ENCODE data around the gene E2F4. TPM values are rescaled to one million over a fixed set of nuclear protein-coding genes. Genes with fewer than 3 reads are reported as not detected.

Gene E2F4
- total and polyA plus RNA-seq, 2 experiments from 2014 or later, result 70.4 to 72.4 TPM

DNA sequence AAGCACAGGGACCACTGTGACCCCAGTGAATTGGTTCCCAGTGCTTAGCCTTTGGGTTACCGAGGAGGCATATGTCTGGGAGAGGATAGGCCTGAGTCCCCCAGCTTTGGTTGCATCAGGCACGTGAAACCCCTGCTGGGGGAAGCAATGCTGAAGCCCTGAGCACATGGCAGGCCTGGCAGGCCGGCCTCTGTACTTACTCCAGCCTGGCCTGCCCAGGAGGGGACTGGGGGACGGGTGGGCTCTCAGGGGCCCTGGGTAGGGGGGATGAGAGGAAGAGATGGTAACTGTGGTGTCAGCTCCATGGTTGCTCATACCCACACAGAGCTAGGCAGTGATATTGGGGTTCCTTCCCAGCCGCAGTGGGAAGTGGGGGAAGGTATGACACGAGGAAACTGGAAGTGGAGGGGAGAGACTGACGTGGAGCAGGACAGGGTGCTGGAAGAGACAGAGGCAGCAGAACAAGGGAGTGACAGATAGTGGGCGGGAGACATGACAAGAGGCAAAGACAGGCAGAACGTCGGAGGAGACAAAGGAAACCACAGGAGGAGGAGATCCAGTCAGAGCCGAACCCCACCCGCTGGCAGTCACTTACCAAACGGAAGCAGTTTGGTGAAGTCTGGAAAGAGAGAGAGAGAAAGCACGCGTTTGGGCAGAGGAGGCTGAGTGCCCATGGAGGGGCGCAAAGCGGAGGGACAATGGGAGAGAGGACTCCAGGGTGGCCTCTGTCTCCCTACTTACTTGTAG lies 44.0 kb downstream of the E2F4 start:
- Histone ChIP-seq H3K36me3 (replicated peaks; ENCODE audit: insufficient read depth, low read depth) (no peaks in the 10 kb centered on the region), H3K9me2 (replicated peaks; ENCODE audit: insufficient read depth) (no peaks in the 10 kb centered on the region), H3K27ac (no peak overlapping the region), H2AFZ (no peak overlapping the region), H3K79me2 (no peaks in the 10 kb centered on the region), H3K4me2 (no peak overlapping the region), H3K9me3 (ENCODE audit: low read depth) (no peaks in the 10 kb centered on the region), H3K27me3 (no peaks in the 10 kb centered on the region), H4K20me1 (ENCODE audit: insufficient read depth, poor library complexity, severe bottlenecking) (no peaks in the 10 kb centered on the region), H3K4me1 (ENCODE audit: insufficient read depth) (peaks cover 6% of the 10 kb centered on the region), H3K4me3 (no peak overlapping the region)
- DNase-seq (ENCODE audit: low spot score), result no peak
- TF ChIP-seq EZH2 (IDR thresholded peaks at IDR 0.05; ENCODE audit: borderline replicate concordance) (no peak), EZH2phosphoT487 (IDR thresholded peaks at IDR 0.05; ENCODE audit: low read depth, severe bottlenecking, unreplicated experiment) (no peak)
- TF ChIP-seq, protein P1, sequence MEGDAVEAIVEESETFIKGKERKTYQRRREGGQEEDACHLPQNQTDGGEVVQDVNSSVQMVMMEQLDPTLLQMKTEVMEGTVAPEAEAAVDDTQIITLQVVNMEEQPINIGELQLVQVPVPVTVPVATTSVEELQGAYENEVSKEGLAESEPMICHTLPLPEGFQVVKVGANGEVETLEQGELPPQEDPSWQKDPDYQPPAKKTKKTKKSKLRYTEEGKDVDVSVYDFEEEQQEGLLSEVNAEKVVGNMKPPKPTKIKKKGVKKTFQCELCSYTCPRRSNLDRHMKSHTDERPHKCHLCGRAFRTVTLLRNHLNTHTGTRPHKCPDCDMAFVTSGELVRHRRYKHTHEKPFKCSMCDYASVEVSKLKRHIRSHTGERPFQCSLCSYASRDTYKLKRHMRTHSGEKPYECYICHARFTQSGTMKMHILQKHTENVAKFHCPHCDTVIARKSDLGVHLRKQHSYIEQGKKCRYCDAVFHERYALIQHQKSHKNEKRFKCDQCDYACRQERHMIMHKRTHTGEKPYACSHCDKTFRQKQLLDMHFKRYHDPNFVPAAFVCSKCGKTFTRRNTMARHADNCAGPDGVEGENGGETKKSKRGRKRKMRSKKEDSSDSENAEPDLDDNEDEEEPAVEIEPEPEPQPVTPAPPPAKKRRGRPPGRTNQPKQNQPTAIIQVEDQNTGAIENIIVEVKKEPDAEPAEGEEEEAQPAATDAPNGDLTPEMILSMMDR (IDR thresholded peaks at IDR 0.05; ENCODE audit: poor library complexity), result no peak
- WGBS (ENCODE audit: low lambda C conversion rate, missing lambda C conversion rate), result 93% methylated on average over 16 of the region's 17 CpGs

DNA sequence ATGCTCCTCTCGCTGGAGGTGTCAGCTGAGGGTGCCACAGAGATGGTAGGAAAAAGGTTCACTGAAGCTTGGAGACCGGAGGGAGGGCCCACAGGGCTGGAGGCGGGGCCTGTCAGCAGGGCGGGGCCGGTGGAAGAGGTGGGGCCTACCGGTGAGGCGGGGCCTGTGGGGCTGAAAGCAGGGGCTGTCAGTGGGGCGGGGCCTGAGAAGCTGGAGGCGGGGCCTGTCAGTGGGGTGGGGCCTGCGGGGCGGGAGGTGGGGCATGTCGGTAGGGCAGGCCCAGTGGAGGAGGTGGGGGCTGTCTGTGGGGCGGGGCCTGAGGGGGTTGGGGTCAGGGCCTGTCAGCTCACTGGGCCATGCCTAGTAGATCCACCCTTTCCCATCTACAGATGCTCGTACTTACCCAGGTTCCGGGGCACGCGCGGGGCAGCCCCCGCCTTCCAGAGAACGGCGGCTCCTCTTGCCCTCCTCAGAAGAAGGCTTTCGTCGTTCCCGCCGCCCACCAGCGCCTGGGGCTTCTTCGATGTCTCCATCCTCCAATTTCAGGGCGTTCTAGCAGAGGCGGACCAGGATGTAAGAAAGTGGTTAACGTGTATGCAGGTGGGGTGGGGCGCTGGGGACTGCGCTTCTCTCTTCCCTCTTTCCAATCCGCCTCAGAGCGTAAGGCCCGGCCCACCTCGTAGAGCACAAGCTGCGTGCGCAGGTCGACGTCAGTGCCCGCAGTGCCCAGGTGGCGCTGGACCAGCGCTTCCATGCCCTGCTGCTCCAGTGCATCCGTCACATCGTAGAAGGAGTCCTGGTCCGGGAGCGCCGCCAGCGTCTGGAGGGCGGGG lies 44.8 kb downstream of the E2F4 start:
- H3K4me2 ChIP-seq, result no peak overlapping the region
- DNase-seq (ENCODE audit: low spot score), result peak; percentile 46
- no peak overlapping the region for H2AFZ ChIP-seq

DNA sequence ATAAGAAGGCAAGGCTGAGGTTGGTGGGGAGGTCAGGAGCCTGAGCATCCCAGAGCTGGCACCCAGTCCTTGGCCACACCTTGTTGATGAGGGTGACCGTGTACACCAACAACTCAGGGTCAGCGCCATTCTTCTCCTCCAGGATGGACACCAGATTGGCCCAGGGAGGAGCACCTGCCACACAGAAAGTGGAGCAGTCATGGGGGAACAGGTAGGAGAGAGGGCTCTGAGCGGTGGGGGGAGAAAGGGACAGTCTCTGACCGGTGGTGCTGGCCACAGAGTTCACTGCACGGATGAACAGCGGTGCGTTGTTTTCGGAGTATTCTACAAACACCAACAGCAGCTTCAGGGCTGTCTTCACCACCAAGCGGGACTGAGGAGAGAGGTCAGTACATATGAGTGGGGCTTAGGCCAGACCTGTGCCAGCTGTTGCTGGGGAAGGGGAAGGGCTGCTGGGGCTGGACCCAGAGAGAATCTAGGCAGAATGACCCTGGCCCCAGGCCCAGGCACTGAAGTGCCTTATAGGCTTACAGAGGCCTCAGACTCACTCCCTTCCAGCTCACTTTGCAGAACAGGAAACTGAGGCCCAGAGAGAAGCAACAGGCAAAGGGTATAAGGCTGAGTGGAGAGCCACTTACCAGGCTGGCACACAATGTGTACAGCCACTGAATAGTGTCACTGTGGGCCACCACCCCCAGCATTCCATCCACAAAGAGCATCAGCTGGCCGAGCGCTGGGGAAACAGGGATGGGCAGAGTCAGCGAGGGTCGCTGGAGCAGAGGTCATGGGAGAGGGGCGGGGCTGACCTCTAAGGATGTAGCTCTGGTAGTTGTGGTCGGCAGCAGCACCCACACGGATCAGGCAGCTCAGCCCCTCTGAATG lies 45.7 kb downstream of the E2F4 start:
- Histone ChIP-seq H3K27me3 (no peaks in the 10 kb centered on the region), H3K9me2 (replicated peaks; ENCODE audit: insufficient read depth) (no peaks in the 10 kb centered on the region), H3K79me2 (peaks cover 5% of the 10 kb centered on the region), H2AFZ (no peak overlapping the region), H4K20me1 (ENCODE audit: insufficient read depth, poor library complexity, severe bottlenecking) (no peaks in the 10 kb centered on the region), H3K36me3 (replicated peaks; ENCODE audit: insufficient read depth, low read depth) (no peaks in the 10 kb centered on the region), H3K9me3 (ENCODE audit: low read depth) (no peaks in the 10 kb centered on the region), H3K4me2 (no peak overlapping the region), H3K4me1 (ENCODE audit: insufficient read depth) (peaks cover 12% of the 10 kb centered on the region), H3K27ac (no peak overlapping the region), H3K4me3 (no peak overlapping the region)
- no peak for DNase-seq (ENCODE audit: low spot score)
- 91% methylated on average over 15 of the region's 16 CpGs for WGBS (ENCODE audit: low lambda C conversion rate, missing lambda C conversion rate)
- TF ChIP-seq EZH2phosphoT487 (IDR thresholded peaks at IDR 0.05; ENCODE audit: low read depth, severe bottlenecking, unreplicated experiment) (no peak), EZH2 (IDR thresholded peaks at IDR 0.05; ENCODE audit: borderline replicate concordance) (no peak)
- TF ChIP-seq, protein P1 (IDR thresholded peaks at IDR 0.05; ENCODE audit: poor library complexity), result no peak

More for the DNA sequence above, 44.8 kb downstream of the E2F4 start:
- no peaks in the 10 kb centered on the region for H3K9me2 ChIP-seq (replicated peaks; ENCODE audit: insufficient read depth)
- WGBS (ENCODE audit: low lambda C conversion rate, missing lambda C conversion rate), result 96% methylated on average over 43 of the region's 50 CpGs
- no peak overlapping the region for H3K4me3 ChIP-seq
- H3K27ac ChIP-seq, result no peak overlapping the region
- H4K20me1 ChIP-seq (ENCODE audit: insufficient read depth, poor library complexity, severe bottlenecking), result no peaks in the 10 kb centered on the region
- no peaks in the 10 kb centered on the region for H3K27me3 ChIP-seq
- peaks cover 12% of the 10 kb centered on the region for H3K4me1 ChIP-seq (ENCODE audit: insufficient read depth)
- no peaks in the 10 kb centered on the region for H3K9me3 ChIP-seq (ENCODE audit: low read depth)
- no peaks in the 10 kb centered on the region for H3K79me2 ChIP-seq
- no peaks in the 10 kb centered on the region for H3K36me3 ChIP-seq (replicated peaks; ENCODE audit: insufficient read depth, low read depth)
- TF ChIP-seq, protein P1 (IDR thresholded peaks at IDR 0.05; ENCODE audit: poor library complexity), result no peak
- no peak for TF ChIP-seq EZH2 (IDR thresholded peaks at IDR 0.05; ENCODE audit: borderline replicate concordance)
- no peak for TF ChIP-seq EZH2phosphoT487 (IDR thresholded peaks at IDR 0.05; ENCODE audit: low read depth, severe bottlenecking, unreplicated experiment)
